ENCODE data around the gene STX2.
"Not testable (repeated sequence)": the region's sequence is repeated elsewhere in the genome, so short reads cannot be mapped to it uniquely, and the experiment has no call there.

The STX2 gene

GRCh38 chr12:130870442-130871285 is 31.6 kb upstream of the STX2 start:
- no peak for TF ChIP-seq TCF4 (CRISPR knock-in tag; IDR thresholded peaks at IDR 0.05; ENCODE audit: borderline replicate concordance)
- no peak for TF ChIP-seq TSHZ2 (CRISPR knock-in tag; IDR thresholded peaks at IDR 0.05)
- TF ChIP-seq SNAI2 (CRISPR knock-in tag; IDR thresholded peaks at IDR 0.05), result no peak
- TF ChIP-seq ZNF8 (CRISPR knock-in tag; IDR thresholded peaks at IDR 0.05), result no peak
- no peak for TF ChIP-seq ZFP3 (CRISPR knock-in tag; IDR thresholded peaks at IDR 0.05)
- no peak for TF ChIP-seq POU6F1 (CRISPR knock-in tag; IDR thresholded peaks at IDR 0.05; ENCODE audit: borderline replicate concordance, low read depth)
- no peak for TF ChIP-seq PPARA (CRISPR knock-in tag; IDR thresholded peaks at IDR 0.05; ENCODE audit: borderline replicate concordance)
- no peak for TF ChIP-seq ISL1 (CRISPR knock-in tag; IDR thresholded peaks at IDR 0.05)
- TF ChIP-seq ZNF70 (CRISPR knock-in tag; IDR thresholded peaks at IDR 0.05), result no peak
- no peak for TF ChIP-seq ZNF565 (CRISPR knock-in tag; conservative IDR thresholded peaks at IDR 0.05; ENCODE audit: low read depth)
- no peak for TF ChIP-seq CSDC2 (CRISPR knock-in tag; IDR thresholded peaks at IDR 0.05)
- TF ChIP-seq ARNTL (CRISPR knock-in tag; IDR thresholded peaks at IDR 0.05; ENCODE audit: borderline replicate concordance, low read depth), result no peak
- TF ChIP-seq CREB5 (CRISPR knock-in tag; IDR thresholded peaks at IDR 0.05; ENCODE audit: low read depth), result no peak
- no peak for TF ChIP-seq PATZ1 (CRISPR knock-in tag; IDR thresholded peaks at IDR 0.05; ENCODE audit: borderline replicate concordance)
- no peak for TF ChIP-seq ZFP30 (CRISPR knock-in tag; IDR thresholded peaks at IDR 0.05)
- TF ChIP-seq OSR1 (CRISPR knock-in tag; IDR thresholded peaks at IDR 0.05), result no peak
- TF ChIP-seq RARB (CRISPR knock-in tag; IDR thresholded peaks at IDR 0.05), result no peak
- no peak for TF ChIP-seq CSRNP3 (CRISPR knock-in tag; IDR thresholded peaks at IDR 0.05)
- no peak for TF ChIP-seq GLIS3 (CRISPR knock-in tag; IDR thresholded peaks at IDR 0.05)
- no peak for TF ChIP-seq ESRRG (CRISPR knock-in tag; IDR thresholded peaks at IDR 0.05)
- peak; percentile 13; the same call in 1 of the 3 replicates for ATAC-seq

GRCh38 chr12:130868412-130868811 is 29.4 kb upstream of the STX2 start:
- no peak for ATAC-seq
- TF ChIP-seq ZFP3 (CRISPR knock-in tag; IDR thresholded peaks at IDR 0.05), result no peak
- TF ChIP-seq TOX (CRISPR knock-in tag; IDR thresholded peaks at IDR 0.05; ENCODE audit: borderline replicate concordance), result no peak
- no peak for TF ChIP-seq PPARA (CRISPR knock-in tag; IDR thresholded peaks at IDR 0.05; ENCODE audit: borderline replicate concordance)

- ATAC-seq, result no peak
- no peak for TF ChIP-seq ZNF8 (CRISPR knock-in tag; IDR thresholded peaks at IDR 0.05)
- TF ChIP-seq POU6F1 (CRISPR knock-in tag; IDR thresholded peaks at IDR 0.05; ENCODE audit: borderline replicate concordance, low read depth), result no peak
- TF ChIP-seq GLIS3 (CRISPR knock-in tag; IDR thresholded peaks at IDR 0.05), result no peak
- TF ChIP-seq ZC3H10 (CRISPR knock-in tag; IDR thresholded peaks at IDR 0.05), result no peak
- no peak for TF ChIP-seq PATZ1 (CRISPR knock-in tag; IDR thresholded peaks at IDR 0.05; ENCODE audit: borderline replicate concordance)
- TF ChIP-seq BACH2 (CRISPR knock-in tag; IDR thresholded peaks at IDR 0.05; ENCODE audit: borderline replicate concordance), result no peak
These were observed 24.2 kb upstream of the STX2 start for GRCh38 chr12:130863298-130863697.

GRCh38 chr12:130862771-130863170 is 23.7 kb upstream of the STX2 start:
- ATAC-seq, result not testable (repeated sequence)

Measured in SK-N-SH treated with all-trans-retinoic acid at 6 μM for 48 hours (cell line).